ENCODE results near the gene SLC35A5.

DNA sequence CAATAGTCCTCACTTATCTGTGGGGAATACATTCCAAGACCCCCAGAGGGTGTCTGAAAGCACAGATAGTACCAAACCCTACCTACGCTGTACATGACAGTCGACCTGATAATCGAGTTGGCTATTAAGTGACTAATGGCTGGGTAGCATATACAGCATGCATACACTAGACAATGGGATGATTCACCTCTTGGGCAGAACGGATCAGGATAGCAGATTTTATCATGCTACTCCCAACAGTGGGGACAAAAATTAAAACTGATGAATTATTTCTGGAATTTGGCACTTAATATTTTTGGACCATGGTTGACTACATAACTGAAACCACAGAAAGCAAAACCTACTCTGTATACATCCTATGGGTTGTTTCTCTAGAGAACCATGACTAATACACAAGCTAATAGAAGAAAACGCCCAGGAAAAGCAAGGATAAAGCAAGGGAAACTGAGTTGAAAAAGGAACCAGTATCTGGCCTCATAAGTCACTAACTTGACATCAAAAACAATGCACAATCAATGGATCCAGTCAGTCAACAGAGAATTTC lies 15.6 kb upstream of the SLC35A5 start:
- no peak for TF ChIP-seq EZH2phosphoT487 (IDR thresholded peaks at IDR 0.05; ENCODE audit: borderline replicate concordance)
- no peak for TF ChIP-seq SRF (IDR thresholded peaks at IDR 0.05; ENCODE audit: low read depth)
- no peak for TF ChIP-seq POLR2AphosphoS5 (IDR thresholded peaks at IDR 0.05; ENCODE audit: low read depth, low read length)
- TF ChIP-seq ATF3 (IDR thresholded peaks at IDR 0.05): no peak
- no peak for TF ChIP-seq EZH2 (IDR thresholded peaks at IDR 0.05)
- TF ChIP-seq, protein P1, sequence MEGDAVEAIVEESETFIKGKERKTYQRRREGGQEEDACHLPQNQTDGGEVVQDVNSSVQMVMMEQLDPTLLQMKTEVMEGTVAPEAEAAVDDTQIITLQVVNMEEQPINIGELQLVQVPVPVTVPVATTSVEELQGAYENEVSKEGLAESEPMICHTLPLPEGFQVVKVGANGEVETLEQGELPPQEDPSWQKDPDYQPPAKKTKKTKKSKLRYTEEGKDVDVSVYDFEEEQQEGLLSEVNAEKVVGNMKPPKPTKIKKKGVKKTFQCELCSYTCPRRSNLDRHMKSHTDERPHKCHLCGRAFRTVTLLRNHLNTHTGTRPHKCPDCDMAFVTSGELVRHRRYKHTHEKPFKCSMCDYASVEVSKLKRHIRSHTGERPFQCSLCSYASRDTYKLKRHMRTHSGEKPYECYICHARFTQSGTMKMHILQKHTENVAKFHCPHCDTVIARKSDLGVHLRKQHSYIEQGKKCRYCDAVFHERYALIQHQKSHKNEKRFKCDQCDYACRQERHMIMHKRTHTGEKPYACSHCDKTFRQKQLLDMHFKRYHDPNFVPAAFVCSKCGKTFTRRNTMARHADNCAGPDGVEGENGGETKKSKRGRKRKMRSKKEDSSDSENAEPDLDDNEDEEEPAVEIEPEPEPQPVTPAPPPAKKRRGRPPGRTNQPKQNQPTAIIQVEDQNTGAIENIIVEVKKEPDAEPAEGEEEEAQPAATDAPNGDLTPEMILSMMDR (IDR thresholded peaks at IDR 0.05 in 2 of 3, conservative IDR thresholded peaks at IDR 0.05 in 1 of 3; ENCODE audit: borderline replicate concordance in 1 of 3, insufficient read depth in 1 of 3, low read depth in 2 of 3, low read length in 2 of 3): no peak
